ENCODE results near the gene PLEKHA1.

DNA sequence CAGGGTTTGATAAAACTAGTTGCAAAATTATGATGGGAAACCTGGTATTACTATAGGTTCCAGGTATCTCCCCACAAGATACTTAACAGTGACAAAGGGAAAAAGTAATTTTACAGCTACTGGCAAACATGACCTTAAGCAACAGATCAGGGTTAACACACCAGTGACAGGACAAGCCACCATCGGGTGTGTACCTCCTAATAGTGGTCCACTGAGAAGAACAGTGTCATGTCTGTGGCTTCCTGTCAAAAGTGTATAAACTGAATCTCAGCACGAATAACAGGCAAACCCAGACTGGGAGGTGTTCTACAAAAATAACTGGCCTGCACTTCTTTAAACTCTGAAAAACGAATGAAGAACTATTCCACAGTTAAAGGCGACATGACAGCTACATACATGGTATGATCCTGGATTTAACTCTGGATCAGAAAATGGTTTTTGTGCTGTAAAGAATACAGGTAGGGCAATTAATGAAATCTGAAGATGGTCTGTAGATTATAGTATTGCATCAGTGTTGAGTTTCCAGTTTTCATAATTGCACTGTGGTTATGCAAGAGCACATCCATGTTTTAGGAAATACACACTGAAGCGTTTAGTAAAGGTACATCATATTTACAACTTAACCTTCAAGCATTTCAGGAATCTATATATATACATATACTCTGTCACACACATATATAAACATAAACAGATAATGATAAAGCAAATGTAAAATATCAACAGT lies 47.9 kb downstream of the PLEKHA1 start:
- TF ChIP-seq, protein P1, sequence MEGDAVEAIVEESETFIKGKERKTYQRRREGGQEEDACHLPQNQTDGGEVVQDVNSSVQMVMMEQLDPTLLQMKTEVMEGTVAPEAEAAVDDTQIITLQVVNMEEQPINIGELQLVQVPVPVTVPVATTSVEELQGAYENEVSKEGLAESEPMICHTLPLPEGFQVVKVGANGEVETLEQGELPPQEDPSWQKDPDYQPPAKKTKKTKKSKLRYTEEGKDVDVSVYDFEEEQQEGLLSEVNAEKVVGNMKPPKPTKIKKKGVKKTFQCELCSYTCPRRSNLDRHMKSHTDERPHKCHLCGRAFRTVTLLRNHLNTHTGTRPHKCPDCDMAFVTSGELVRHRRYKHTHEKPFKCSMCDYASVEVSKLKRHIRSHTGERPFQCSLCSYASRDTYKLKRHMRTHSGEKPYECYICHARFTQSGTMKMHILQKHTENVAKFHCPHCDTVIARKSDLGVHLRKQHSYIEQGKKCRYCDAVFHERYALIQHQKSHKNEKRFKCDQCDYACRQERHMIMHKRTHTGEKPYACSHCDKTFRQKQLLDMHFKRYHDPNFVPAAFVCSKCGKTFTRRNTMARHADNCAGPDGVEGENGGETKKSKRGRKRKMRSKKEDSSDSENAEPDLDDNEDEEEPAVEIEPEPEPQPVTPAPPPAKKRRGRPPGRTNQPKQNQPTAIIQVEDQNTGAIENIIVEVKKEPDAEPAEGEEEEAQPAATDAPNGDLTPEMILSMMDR (IDR thresholded peaks at IDR 0.05): no peak
- no peak for TF ChIP-seq POLR2AphosphoS5 (IDR thresholded peaks at IDR 0.05)
